ENCODE results near the gene FAM180A.

FAM180A gene

GRCh38 chr7:135748770-135749169 lies at the start of gene FAM180A:
TSS of gene FAM180A (minus strand) at chr7:135748813. CDS start at chr7:135748580, 233 bp downstream.
- no peaks in the 10 kb centered on the region for H3K36me3 Mint-ChIP-seq
- H3K9me3 Mint-ChIP-seq = no peaks in the 10 kb centered on the region
- H3K27ac Mint-ChIP-seq = no peak within 1 kb of the TSS
- H3K27me3 Mint-ChIP-seq = no peaks in the 10 kb centered on the region
- no peak within 1 kb of the TSS for H3K4me3 Mint-ChIP-seq
- H3K4me1 Mint-ChIP-seq = no peaks in the 10 kb centered on the region

DNA sequence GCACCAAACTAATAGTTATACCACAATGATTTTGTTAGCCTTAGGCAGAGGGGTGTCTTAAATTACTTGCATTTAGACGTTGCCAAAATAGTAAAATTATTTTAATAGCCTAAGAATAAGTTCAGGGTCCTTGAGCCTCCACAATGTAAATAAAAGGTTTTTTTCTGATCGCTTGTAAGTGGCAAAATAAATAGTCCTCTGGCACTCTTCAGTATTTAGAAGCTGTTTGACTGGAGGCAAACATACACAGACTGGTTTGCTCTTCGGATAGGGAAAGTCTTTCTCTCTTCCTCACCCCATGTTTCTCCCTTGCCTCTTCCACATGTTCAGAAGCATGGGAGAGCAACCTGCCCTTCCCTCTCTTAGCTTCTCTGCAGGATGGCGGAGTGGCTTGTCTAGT lies 49.5 kb upstream of the FAM180A start:
- no peaks in the 10 kb centered on the region for H3K36me3 Mint-ChIP-seq
- no peaks in the 10 kb centered on the region for H3K9me3 Mint-ChIP-seq
- H3K4me3 Mint-ChIP-seq = no peak overlapping the region
- H3K27me3 Mint-ChIP-seq = peaks cover 7% of the 10 kb centered on the region
- H3K4me1 Mint-ChIP-seq = peaks cover 3% of the 10 kb centered on the region
- no peak overlapping the region for H3K27ac Mint-ChIP-seq

GRCh38 chr7:135795846-135796570 lies 47.4 kb upstream of the FAM180A start:
- peaks cover 4% of the 10 kb centered on the region for H3K27me3 Mint-ChIP-seq
- H3K9me3 Mint-ChIP-seq = no peaks in the 10 kb centered on the region
- peaks cover under 1% of the 10 kb centered on the region for H3K4me1 Mint-ChIP-seq

GRCh38 chr7:135793841-135794240 lies 45.2 kb upstream of the FAM180A start:
- Mint-ChIP-seq H3K9me3 (no peaks in the 10 kb centered on the region), H3K27ac (no peak overlapping the region), H3K27me3 (no peaks in the 10 kb centered on the region)

More at GRCh38 chr7:135795846-135796570, 47.4 kb upstream of the FAM180A start:
- no peak overlapping the region for H3K4me3 Mint-ChIP-seq
- H3K36me3 Mint-ChIP-seq = no peaks in the 10 kb centered on the region
- H3K27ac Mint-ChIP-seq = no peak overlapping the region

GRCh38 chr7:135792866-135793265 lies 44.3 kb upstream of the FAM180A start:
- Mint-ChIP-seq H3K27me3 (peaks cover 1% of the 10 kb centered on the region), H3K4me1 (no peaks in the 10 kb centered on the region), H3K36me3 (no peaks in the 10 kb centered on the region), H3K4me3 (no peak overlapping the region), H3K27ac (no peak overlapping the region), H3K9me3 (no peaks in the 10 kb centered on the region)

More at GRCh38 chr7:135793841-135794240, 45.2 kb upstream of the FAM180A start:
- H3K4me3 Mint-ChIP-seq = no peak overlapping the region
- no peaks in the 10 kb centered on the region for H3K36me3 Mint-ChIP-seq
- H3K4me1 Mint-ChIP-seq = no peaks in the 10 kb centered on the region

- H3K27ac Mint-ChIP-seq = no peak overlapping the region
- H3K27me3 Mint-ChIP-seq = peaks cover 1% of the 10 kb centered on the region
- no peaks in the 10 kb centered on the region for H3K36me3 Mint-ChIP-seq
- no peaks in the 10 kb centered on the region for H3K4me1 Mint-ChIP-seq
- no peak overlapping the region for H3K4me3 Mint-ChIP-seq
- no peaks in the 10 kb centered on the region for H3K9me3 Mint-ChIP-seq
Measured at GRCh38 chr7:135792363-135792668, 43.7 kb upstream of the FAM180A start.

DNA sequence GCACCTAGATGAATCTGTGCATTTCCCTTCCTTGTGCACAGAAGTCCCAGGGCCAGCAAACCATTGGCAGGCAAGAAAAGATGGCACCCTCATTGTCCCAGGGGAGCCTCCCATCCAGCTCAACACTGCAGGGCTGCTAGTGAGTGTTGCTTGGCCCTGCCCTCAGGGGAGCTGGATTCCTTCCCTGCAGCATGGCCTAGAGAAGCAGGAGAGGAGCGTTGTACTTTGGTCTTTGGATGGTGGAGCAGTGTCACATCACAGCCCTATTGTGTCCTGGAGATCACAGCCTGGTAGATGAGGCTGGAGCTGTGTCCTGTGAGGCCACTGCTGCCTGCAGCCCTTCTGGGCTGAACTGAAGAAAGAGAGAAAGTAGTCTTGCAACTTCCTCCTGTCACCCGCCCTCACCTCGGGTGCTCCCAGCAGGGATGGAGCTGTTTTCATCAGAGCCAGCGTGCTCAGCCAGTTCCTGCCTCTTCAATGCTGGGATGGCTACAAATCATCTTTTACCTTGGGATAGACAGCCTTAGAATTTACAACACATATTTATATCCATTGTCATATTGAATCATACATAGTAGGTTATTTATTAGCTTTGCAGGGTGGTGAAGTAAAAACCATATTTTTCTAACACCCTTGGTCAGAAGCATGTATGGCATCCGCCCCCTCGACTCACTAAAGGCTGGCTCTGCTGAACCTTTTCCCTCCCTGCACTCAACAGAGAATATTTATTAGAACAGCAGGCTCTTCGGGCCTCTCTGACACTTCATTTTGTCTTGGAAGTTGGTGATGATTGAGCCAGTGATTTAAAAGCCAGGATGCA lies 43.1 kb upstream of the FAM180A start:
- Mint-ChIP-seq H3K4me1 (no peaks in the 10 kb centered on the region), H3K4me3 (no peak overlapping the region), H3K9me3 (no peaks in the 10 kb centered on the region)

DNA sequence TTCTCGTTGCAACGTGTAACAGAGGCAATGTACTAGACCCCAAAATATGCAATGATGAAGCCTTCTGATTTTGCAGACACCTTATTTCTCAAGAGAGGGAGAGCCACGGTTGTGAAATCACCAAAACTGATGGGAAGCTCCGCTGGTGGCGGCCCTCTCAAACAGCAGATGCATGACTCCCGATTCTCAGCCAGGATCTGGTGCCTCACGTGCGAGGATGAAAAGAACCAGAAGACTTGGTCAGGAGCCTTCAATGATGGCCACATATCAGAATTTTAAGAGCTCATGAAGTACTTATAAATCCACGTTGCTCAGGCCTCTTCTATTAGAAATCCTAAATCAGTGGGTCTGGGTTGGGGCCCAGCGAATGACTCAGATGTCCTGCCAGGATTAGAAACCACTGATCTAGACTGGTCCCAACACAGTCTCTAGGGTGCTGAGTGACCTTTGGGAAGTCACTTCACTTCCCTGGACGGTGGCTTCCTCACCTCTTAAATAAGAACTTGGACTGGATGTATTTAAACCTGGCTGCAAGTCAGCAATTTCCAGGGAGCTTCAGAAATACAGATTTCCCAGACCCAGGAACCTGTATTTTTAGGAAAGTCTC lies 41.9 kb upstream of the FAM180A start:
- Mint-ChIP-seq H3K4me3 (no peak overlapping the region), H3K27me3 (peaks cover 1% of the 10 kb centered on the region), H3K27ac (no peak overlapping the region), H3K4me1 (no peaks in the 10 kb centered on the region), H3K9me3 (no peaks in the 10 kb centered on the region), H3K36me3 (no peaks in the 10 kb centered on the region)

More for the DNA sequence above, 43.1 kb upstream of the FAM180A start:
- no peaks in the 10 kb centered on the region for H3K36me3 Mint-ChIP-seq
- H3K27ac Mint-ChIP-seq = no peak overlapping the region
- H3K27me3 Mint-ChIP-seq = peaks cover 1% of the 10 kb centered on the region

GRCh38 chr7:135789956-135790355 lies 41.3 kb upstream of the FAM180A start:
- H3K27me3 Mint-ChIP-seq = peaks cover 1% of the 10 kb centered on the region
- H3K4me1 Mint-ChIP-seq = no peaks in the 10 kb centered on the region
- no peaks in the 10 kb centered on the region for H3K9me3 Mint-ChIP-seq
- no peak overlapping the region for H3K27ac Mint-ChIP-seq
- H3K4me3 Mint-ChIP-seq = no peak overlapping the region
- no peaks in the 10 kb centered on the region for H3K36me3 Mint-ChIP-seq

GRCh38 chr7:135789431-135789830 lies 40.8 kb upstream of the FAM180A start:
- H3K27ac Mint-ChIP-seq = no peak overlapping the region
- no peaks in the 10 kb centered on the region for H3K4me1 Mint-ChIP-seq
- H3K9me3 Mint-ChIP-seq = no peaks in the 10 kb centered on the region
- H3K36me3 Mint-ChIP-seq = no peaks in the 10 kb centered on the region
- H3K4me3 Mint-ChIP-seq = no peak overlapping the region
- H3K27me3 Mint-ChIP-seq = peaks cover 3% of the 10 kb centered on the region

GRCh38 chr7:135786911-135787310 lies 38.3 kb upstream of the FAM180A start:
- Mint-ChIP-seq H3K4me1 (no peaks in the 10 kb centered on the region), H3K36me3 (no peaks in the 10 kb centered on the region), H3K9me3 (no peaks in the 10 kb centered on the region), H3K4me3 (no peak overlapping the region), H3K27ac (no peak overlapping the region), H3K27me3 (peaks cover 3% of the 10 kb centered on the region)

GRCh38 chr7:135785065-135785464 lies 36.5 kb upstream of the FAM180A start:
- H3K4me1 Mint-ChIP-seq = no peaks in the 10 kb centered on the region
- H3K36me3 Mint-ChIP-seq = no peaks in the 10 kb centered on the region
- H3K4me3 Mint-ChIP-seq = no peak overlapping the region
- H3K27me3 Mint-ChIP-seq = peaks cover 5% of the 10 kb centered on the region
- no peaks in the 10 kb centered on the region for H3K9me3 Mint-ChIP-seq
- no peak overlapping the region for H3K27ac Mint-ChIP-seq

- Mint-ChIP-seq H3K27ac (no peak overlapping the region), H3K27me3 (peaks cover 5% of the 10 kb centered on the region), H3K4me3 (no peak overlapping the region), H3K9me3 (no peaks in the 10 kb centered on the region), H3K4me1 (no peaks in the 10 kb centered on the region), H3K36me3 (no peaks in the 10 kb centered on the region)
Measured at GRCh38 chr7:135784013-135784412, 35.4 kb upstream of the FAM180A start.

GRCh38 chr7:135782801-135783200 lies 34.2 kb upstream of the FAM180A start:
- Mint-ChIP-seq H3K4me3 (no peak overlapping the region), H3K27ac (no peak overlapping the region), H3K36me3 (no peaks in the 10 kb centered on the region), H3K4me1 (no peaks in the 10 kb centered on the region), H3K9me3 (peaks cover 7% of the 10 kb centered on the region), H3K27me3 (peaks cover 14% of the 10 kb centered on the region)

- H3K4me1 Mint-ChIP-seq = no peaks in the 10 kb centered on the region
- H3K36me3 Mint-ChIP-seq = no peaks in the 10 kb centered on the region
- peaks cover 11% of the 10 kb centered on the region for H3K9me3 Mint-ChIP-seq
- H3K27me3 Mint-ChIP-seq = peaks cover 17% of the 10 kb centered on the region
- no peak overlapping the region for H3K27ac Mint-ChIP-seq
- H3K4me3 Mint-ChIP-seq = no peak overlapping the region
Measured at GRCh38 chr7:135782377-135782776, 33.8 kb upstream of the FAM180A start.

All from activated naive CD4-positive, alpha-beta T cell treated with anti-CD3 and anti-CD28 coated beads, Interleukin-2, amount 50 U/mL, for 24 hours (primary cell).